ENCODE data around the gene IRF3. TPM values are rescaled to one million over a fixed set of nuclear protein-coding genes. Genes with fewer than 3 reads are reported as not detected.

The IRF3 gene
- total RNA-seq, 1 donor from 2014 or later, result 46.9 TPM

GRCh38 chr19:49672131-49672919 lies 6.7 kb upstream of the IRF3 start:
- no peak for DNase-seq (ENCODE audit: extremely low read depth, low read depth, low spot score)

- no peak for DNase-seq (ENCODE audit: extremely low read depth, low read depth, low spot score)
These were observed 3.9 kb upstream of the IRF3 start for GRCh38 chr19:49669516-49669915.

GRCh38 chr19:49667473-49667872 lies 1.8 kb upstream of the IRF3 start:
- no peak for DNase-seq (ENCODE audit: extremely low read depth, low read depth, low spot score)

- no peak for DNase-seq (ENCODE audit: extremely low read depth, low read depth, low spot score)
These were observed 425 bp upstream of the IRF3 start for GRCh38 chr19:49666120-49666444.

- DNase-seq (ENCODE audit: extremely low read depth, low read depth, low spot score), result no peak
These were observed 664 bp downstream of the IRF3 start for GRCh38 chr19:49665036-49665350.

- DNase-seq (ENCODE audit: extremely low read depth, low read depth, low spot score), result no peak
These were observed 1.3 kb downstream of the IRF3 start for GRCh38 chr19:49664171-49665035.

- DNase-seq (ENCODE audit: extremely low read depth, low read depth, low spot score), result no peak
These were observed 2.4 kb downstream of the IRF3 start for GRCh38 chr19:49663224-49663623.

- DNase-seq (ENCODE audit: extremely low read depth, low read depth, low spot score), result no peak
These were observed 3.6 kb downstream of the IRF3 start for GRCh38 chr19:49662011-49662410.

- DNase-seq (ENCODE audit: extremely low read depth, low read depth, low spot score), result no peak
These were observed 5.2 kb downstream of the IRF3 start for GRCh38 chr19:49660338-49660961.

- no peak for DNase-seq (ENCODE audit: extremely low read depth, low read depth, low spot score)
These were observed 6.9 kb downstream of the IRF3 start for GRCh38 chr19:49658566-49659442.

- no peak for DNase-seq (ENCODE audit: extremely low read depth, low read depth, low spot score)
These were observed 7.5 kb downstream of the IRF3 start for GRCh38 chr19:49658139-49658517.

GRCh38 chr19:49657493-49658138 lies 8.0 kb downstream of the IRF3 start:
- no peak for DNase-seq (ENCODE audit: extremely low read depth, low read depth, low spot score)

- DNase-seq (ENCODE audit: extremely low read depth, low read depth, low spot score), result no peak
These were observed 9.1 kb downstream of the IRF3 start for GRCh38 chr19:49656456-49657109.

- DNase-seq (ENCODE audit: extremely low read depth, low read depth, low spot score), result no peak
These were observed 9.8 kb downstream of the IRF3 start for GRCh38 chr19:49655570-49656455.

GRCh38 chr19:49654581-49654980 lies 11.1 kb downstream of the IRF3 start:
- DNase-seq (ENCODE audit: extremely low read depth, low read depth, low spot score), result no peak

GRCh38 chr19:49653466-49653806 lies 12.2 kb downstream of the IRF3 start:
- DNase-seq (ENCODE audit: extremely low read depth, low read depth, low spot score), result no peak

GRCh38 chr19:49652551-49653465 lies 12.8 kb downstream of the IRF3 start:
- no peak for DNase-seq (ENCODE audit: extremely low read depth, low read depth, low spot score)

Data from glomerular endothelial cell (primary cell).